Measurements from ENCODE around the gene NMRK2.
"Not testable (repeated sequence)": the region's sequence is repeated elsewhere in the genome, so short reads cannot be mapped to it uniquely, and the experiment has no call there.

Gene NMRK2

DNA sequence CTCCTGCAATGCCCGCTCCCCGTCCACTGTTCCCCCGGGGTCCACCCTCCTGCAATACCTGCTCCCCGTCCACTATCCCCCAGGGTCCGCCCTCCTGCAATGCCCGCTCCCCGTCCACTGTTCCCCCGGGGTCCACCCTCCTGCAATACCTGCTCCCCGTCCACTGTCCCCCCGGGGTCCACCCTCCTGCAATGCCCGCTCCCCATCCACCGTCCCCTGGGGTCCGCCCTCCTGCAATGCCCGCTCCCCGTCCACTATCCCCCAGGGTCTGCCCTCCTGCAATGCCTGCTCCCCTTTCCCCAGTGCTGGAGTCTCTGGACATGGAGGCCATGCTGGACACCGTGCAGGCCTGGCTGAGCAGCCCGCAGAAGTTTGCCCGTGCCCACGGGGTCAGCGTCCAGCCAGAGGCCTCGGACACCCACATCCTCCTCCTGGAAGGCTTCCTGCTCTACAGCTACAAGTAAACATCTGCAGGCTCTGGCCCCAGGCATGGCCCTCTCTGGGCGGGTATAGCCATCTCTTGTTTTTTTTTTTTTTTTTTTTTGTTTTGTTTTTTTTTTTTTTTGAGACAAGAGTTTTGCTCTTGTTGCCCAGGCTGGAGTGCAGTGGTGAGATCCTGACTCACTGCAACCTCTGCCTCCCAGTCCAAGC lies 5.6 kb downstream of the NMRK2 start:
- DNase-seq: not testable (repeated sequence)

DNA sequence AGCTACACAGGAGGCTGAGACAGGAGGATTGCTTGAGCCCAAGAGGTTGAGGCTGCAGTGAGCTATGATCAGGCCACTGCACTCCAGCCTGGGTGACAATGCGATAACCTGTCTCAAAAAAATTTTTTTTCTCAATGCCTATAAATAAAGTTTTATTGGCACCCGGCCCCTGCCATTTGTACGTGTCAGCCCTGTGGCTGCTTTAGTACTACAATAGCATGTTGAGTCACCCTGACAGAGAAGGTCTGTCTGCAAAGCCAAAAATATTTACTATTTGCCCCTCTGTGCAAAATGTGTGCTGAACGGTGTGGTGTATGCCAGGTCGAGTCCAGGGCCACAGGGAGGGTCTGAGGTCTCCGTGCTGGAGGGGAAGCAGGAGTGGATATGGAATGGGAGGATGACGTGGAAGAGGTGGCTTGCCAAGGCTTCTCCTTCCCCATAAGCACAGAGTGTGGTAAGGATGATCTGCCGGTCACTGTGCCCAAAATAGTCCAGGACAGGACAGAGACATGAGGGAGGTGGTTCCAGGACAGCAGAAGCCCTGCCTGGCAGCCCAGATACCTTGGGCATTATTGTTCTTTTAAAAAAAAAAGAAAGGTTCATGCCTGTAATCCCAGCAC lies 10.0 kb downstream of the NMRK2 start:
- DNase-seq: no peak

DNA sequence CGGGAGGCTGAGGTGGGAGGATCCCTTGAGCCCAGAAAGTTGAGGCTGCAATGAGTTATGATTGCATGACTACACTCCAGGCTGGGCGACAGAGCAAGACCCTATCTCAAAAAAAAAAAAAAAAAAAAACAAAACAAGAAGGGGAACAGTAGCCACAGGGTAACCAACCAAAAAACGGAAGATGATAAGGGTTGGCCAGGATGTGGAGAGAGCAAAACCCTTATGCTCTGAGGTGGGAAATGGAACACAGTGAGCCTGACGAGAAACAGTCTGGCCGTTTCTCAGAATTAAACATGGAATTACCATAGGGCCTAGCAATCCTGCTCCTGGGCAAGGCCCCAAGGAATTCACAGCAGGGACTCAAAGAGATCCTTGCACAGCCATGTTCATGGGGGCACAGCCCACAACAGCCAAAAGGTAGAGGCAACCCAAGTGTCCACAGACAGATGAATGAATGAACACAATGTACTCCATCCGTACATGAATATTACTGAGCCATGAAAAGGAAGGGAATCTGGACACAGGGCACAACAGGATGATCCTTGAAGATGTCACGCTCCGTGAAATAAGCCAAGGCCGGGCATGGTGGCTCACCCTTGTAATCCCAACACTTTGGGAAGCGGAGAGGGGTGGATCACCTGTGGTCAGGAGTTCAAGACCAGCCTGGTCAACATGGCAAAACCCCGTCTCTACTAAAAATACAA lies 11.3 kb downstream of the NMRK2 start:
- DNase-seq: no peak

DNA sequence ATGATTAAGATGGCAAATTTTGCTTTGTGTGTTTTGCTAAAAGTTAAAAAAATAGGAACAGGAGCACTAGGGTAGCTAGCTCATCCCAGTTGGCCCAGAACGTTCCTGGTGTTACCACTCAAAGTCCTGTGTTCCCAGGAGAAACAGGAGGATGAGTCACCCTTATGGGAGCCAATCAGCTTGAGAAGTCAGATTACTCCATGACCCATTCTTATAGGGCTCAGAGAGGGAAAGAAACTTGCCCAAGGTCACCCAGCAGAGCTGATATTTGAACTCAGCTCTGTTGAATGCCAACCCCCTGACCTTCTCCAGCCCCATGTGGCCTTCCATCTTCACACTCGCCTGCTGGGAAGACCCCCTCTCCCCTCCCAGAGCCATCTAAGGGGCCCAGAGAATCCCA lies 13.0 kb downstream of the NMRK2 start:
- no peak for DNase-seq

DNA sequence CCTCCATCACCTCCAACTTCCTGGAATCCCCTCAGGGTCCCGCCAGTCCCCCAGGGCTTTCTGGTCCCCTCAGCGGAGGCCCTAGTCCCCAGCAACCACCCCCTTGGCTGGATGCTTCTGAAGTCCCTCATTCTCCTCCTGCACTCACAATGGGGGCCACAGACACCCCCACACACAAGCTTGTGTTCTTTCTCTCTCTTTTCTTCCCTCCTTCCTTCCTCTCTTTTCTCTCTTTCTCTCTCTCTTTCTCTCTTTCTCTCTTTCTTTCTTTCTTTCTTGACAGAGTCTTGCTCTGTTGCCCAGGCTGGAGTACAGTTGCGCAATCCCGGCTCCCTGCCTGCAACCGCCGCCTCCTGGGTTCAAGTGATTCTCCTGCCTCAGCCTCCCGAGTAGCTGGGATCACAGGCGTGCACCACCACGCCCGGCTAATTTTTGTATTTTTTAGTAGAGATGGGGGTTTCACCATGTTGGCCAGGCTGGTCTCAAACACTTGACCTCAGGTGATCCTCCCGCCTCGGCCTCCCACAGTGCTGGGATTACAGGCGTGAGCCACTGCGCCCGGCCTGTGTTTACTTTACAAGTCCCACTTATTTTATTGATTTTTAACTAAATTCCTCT lies 14.6 kb downstream of the NMRK2 start:
- not testable (repeated sequence) for DNase-seq

DNA sequence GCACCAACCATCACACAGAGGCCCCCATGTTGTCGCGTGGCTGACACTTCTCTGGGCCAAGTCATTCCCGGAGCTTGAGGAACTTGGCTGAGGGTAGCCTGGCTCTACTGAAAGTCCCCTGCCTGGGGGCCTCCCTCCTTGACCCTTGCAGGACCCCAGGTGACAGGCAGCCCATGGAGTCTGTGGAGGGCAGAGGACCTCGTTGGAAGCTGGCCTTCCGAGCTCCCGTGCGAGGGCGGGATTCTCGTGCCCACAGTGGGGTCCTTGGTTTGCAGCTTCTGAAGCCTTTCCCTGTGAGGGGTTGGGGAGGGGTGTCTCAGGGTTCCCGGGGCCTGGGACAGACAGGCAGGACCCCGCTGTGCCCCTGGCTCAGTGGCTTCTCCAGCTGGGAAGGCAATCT lies 16.4 kb downstream of the NMRK2 start:
- DNase-seq: no peak

DNA sequence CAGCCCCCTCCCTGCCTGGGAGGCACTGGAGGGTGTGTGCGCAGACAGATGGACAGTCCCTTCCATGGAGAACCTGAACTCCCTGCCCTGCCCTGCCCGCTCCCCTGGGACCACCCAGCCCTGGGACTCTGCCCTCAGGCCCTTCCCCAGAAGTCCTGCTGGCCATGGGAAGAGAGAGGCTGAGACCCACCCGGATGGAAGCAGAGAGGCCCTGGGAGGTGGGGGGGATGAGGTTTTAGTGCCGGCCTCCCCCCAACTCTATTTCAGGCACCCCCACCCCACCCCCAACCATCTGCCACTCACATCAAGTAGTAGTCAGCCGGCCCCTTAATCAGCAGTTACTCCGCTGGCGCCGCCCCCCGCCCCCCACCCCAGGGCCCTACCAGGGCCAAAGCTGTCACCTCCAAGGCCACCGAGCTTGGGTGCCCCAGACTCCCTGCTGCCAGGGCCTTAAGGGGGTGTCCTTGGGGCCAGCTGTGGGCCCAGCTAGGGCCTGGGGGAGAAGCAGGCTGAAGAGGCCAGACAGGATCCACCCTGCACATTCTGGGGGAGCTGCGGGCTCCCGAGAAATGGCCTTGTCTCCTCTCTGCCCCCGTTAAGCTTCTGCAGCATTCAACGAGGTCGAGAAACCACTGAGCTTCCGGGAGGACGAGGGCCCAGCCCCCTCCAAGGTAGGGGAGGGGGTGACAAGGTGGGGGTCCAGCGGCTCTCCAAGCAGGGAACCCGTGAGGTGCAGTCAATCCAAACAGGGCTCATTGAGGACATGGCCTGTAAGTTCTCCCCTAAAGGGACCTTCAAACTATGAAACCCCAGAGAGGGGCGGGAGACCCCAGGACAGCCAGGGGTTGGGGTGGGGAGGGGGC lies 17.4 kb downstream of the NMRK2 start:
- DNase-seq: no peak

DNA sequence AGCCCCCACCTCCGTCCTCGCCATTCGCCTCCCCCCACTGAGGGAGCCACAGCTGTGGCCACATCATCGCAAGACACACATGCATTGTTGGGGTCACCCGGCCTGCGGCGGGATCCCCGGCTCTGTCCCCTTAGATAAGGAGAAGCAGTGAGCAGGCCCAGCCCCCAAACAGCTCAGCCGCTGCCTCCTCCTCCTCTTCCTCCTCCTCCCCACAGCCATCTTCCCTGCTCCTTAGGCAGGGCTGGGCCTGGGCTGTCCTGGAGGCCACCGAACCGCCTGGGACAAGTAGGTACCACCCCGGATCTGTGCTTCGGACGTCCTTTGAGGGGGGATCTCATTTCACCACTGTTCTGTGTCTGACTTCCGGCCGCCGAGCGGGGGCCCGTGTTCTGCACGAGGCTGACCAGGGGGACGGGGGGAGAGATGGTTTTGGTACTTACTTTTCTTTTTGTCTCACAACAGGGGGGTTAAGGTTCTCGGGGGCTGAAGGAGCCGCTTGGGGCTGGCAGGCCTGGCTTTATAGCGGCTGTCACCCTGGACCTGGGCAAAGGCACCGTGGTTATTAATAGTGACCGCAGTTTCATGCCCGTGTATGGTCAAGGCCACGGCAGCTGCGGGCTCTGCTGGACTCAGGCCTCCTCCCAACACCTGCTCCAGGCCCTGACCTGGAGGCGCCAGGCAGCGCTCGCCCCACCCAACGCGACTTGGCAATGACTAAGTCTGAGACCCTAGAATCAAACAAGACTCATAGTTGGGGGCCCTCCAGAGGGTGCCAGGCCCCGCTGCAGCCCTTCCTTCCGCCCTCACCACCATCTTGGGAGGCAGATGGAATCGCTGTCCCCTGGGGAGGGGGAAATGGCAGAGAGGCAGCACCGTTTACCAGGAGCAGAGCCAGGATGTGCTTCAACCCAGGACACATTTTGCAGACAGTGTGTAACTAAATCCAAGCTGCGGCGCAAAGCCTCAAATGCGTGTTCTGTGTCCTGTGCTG lies 18.3 kb downstream of the NMRK2 start:
- DNase-seq: no peak

DNA sequence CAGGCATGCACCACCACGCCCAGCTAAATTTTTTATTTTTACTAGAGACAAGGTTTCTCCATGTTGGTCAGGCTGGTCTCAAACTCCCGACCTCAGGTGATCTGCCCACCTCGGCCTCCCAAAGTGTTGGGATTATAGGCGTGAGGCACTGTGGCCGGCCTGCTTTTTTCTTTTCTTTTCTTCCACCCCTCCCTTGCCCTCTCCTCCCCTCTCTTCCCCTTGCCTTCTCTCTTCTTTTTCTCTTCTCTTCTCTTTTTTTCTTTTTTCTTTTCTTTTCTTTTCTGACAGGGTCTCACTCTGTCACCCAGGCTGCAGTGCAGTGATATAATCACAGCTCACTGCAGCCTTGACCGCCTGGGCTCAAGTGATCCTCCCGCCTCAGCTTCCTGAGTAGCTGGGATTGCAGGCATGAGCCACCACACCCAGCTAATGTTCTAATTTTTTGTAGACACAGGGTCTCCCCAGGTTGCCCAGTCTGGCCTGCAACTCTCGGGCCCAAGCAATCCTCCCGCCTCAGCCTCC lies 19.9 kb downstream of the NMRK2 start:
- DNase-seq: not testable (repeated sequence)

DNA sequence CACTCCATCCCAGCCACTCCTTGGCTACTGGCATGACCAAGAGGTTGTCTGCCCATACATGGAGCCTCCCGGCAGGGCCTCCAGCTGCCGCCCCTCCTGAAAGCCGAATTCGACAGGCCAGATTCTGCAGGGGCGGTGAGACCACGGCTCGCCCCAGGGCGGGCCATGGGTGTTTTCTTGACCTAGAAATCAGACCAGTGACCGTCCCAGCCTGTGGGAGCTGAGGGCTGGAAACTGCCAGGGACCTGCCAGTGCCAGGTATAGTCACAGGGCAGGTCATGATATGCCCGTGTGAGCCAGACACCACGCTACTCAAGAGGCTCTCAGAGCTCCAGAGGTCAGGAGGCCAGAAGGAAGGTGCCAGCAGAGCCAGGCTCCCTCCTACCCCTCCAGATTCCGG lies 21.2 kb downstream of the NMRK2 start:
- DNase-seq: no peak

DNA sequence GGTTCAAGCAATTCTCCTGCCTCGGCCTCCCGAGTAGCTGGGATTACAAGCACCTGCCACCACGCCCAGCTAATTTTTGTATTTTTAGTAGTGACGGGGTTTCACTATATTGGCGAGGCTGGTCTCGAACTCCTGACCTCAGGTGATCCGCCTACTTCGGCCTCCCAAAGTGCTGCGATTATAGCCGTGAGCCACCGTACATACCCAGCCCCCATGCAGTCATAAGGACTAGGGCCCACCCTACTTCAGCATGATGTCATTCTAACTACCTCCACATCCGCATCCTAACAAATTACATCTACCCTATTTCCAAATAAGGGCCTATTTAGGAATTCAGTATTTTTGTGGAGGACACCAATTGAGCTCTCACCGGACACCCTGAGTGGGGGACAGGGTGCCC lies 22.4 kb downstream of the NMRK2 start:
- not testable (repeated sequence) for DNase-seq

DNA sequence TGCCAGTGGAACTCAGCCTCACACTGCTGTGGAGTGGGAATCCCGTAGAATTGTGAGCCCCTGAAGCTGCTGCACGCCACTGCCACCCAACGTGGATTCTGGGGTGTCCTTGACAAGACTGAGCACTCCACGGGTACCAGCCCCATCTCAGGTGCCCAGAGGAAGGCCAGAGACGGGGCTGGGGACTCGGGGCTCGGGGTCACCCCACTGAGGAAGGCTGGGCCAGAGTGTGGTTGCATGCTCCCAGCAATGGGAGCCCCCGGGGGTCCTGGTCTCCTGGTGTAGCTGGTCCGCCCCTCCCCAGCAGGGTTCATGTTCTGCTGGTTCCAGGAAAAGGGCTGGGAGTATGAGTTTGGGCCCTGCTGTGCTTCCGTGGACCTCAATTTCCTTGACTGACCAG lies 22.8 kb downstream of the NMRK2 start:
- DNase-seq: no peak

DNA sequence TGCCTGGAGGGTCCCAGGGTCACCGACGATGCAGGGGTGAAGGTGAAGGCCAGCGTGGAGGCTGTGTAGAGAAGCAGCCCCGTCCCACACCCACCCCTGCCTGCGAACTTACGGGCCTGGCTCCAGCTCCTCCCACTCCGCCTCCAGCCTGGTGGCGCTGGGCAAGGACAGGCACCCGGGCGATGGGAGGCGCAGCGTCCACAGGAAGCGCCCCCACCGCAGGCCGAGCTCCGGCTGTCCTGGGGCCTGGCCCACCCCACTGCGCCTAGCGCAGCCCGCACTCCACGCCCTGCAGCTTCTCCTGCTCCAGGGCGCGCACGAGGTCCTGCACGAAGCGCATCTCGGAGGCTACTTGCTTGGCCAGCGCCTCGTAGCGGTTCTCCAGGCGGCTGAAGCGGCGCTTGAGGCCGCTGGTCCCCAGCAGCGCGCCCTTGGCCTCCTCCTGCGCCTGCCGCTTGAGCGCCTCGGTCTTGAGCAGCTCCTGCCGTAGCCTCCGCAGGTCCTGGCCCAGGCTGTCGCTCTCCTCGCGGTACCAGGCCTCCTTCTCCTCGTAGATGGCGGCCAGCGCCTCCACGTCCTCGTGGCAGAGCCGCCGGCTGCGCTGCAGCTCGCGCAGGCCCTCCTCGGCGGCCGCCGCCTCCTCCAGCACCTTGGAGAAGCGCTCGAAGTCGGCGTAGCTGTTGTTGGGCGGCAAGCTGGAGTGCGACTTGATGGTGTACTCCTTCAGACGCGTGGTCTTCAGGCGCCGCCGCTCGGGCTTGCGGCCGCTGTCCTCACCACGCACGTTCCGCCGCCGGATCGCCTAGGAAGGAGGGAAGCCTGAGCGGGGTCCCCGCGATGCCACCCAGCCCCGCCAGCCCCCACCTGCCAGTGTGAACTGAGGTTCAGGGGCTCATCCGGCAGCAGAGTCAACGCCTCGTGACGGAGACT lies 26.2 kb downstream of the NMRK2 start:
- no peak for DNase-seq

DNA sequence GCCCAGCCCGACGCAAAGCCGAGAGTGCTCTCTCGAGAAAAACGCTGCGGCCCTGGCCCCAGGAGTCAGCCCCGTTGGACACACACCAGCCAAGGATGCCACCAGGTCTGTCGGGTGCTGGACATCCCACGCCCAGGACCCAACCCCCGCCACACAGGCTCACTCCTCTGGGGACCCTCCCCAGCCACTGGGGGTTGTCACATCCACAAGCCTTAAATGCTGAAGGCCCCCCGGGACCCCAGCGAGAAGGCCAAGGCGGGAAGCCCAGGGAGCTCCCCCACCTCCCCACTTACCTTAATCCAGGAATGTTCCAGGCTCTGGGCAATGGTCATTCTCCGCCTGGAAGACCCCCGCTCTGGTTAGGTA lies 26.9 kb downstream of the NMRK2 start:
- DNase-seq: no peak

DNA sequence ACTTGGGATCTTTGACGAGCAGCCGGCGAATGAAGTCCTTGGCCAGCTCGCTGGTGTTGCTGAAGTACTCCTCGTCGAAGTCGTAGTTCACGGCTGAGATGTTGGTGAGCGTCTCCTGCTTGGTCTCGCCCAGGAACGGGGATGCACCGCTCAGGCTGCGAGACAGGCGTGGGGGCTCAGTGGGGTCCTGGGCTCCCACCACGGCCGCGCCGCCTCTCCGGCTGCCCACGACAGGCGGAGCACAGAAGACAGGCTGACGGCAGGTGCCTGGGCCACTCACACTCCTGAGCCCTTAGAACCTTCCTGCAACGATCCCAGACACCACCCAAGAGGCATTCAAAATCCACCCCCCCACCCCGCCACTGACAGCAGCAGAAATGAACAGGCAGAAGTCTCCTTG lies 28.1 kb downstream of the NMRK2 start:
- no peak for DNase-seq

DNA sequence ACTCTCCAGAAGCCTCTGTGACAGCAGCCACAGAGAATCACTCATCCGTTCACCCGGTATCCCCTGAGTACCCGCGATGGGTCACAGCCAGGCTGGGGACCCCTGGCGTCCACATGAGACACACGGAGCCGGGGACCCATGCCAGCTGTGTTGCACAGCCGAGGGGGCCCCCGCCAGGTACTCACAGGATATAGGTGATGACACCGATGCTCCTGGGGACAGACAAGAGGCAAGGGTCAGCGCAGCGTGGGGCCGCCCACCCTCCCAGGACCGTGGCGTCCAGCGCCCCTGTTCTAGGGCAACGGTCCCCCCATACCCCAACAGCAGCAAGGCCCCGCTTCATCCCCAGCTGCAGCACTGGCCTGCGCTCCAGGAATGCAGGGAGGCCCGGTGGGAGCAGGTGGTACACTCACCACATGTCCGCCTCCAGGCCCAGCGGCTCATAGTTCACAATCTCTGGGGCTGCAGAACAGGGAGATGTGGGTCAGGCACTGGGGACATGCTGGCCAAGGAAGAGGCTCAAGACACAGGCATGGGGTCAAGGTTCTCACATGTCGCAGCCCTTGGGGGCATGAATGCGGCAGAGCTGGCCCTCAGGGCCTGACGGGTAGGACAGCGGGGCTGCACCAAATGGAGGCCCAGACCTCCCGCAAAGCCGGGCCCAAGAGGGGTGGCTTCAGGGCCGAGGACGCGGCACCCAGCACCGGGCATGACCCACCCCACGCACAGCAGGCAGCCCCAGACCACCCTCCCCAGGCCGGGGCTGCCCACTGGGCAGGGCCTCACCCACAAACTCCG lies 30.8 kb downstream of the NMRK2 start:
- DNase-seq: no peak

DNA sequence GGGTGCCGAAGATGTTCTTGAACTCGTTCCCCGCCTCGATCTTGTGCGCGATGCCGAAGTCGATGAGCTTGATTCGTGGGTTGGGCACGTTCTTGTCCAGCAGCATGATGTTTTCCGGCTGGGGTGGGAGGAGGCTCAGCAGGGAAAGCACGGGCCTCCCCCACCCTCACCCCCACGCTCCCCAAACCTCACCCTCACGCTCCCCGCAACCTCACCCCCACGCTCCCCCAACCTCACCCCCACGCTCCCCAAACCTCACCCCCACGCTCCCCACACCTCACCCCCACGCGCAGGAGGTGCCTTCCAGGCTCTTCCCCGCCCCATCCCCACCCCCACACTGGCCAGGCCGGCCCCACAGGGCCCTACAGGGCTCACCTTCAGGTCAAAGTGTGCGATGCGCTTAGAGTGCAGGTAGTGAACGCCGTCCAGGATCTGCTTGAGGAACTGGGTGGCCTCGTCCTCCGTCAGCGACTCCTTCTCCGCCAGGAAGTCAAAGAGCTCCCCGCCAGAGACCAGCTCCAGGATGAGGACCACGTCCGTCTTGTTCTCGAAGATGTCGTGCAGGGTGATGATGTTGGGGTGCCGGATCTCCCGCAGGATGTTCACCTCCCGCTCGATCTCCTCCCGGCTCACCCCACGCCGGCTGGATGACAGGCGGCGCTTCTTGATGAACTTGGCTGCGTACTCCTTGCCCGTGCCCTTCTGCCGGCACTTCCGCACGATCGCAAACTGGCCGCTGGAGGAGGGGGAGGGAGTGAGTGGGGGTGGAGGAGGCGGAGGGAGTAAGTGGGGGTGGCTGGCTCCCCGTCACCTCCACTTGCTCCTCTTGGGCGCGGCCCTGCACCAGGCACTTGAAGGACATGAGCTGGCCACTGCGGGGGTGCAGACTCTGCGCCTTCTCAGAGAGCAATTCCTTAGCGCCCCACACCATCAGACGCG lies 31.7 kb downstream of the NMRK2 start:
- no peak for DNase-seq
